Measurements from ENCODE around the gene SPIN1. TPM values are rescaled to one million over a fixed set of nuclear protein-coding genes. Genes with fewer than 3 reads are reported as not detected.

The SPIN1 gene
- total and polyA plus RNA-seq, 2 experiments from 2014 or later: 58.4 to 95.3 TPM

DNA sequence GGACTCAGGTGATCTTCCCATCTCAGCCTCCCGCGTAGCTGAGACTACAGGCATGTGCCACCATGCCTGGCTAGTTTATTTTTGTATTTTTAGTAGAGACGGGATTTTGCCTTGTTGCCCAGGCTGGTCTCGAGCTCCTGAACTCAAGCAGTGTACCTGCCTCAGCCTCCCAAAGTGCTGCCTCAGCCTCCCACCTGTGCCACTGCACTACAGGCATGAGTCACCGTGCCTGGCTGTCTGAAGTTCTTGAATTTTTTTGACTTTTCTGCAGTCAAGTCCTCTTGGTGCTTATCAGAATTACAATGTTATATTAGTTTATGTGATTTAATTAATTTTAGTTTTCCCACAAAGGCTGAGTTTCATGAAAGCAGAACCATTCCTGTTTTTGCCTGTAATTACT lies 9.8 kb downstream of the SPIN1 start:
- no peaks in the 10 kb centered on the region for H3K9me3 ChIP-seq (ENCODE audit: low read depth)
- H3K79me2 ChIP-seq (ENCODE audit: insufficient read depth): peaks cover 96% of the 10 kb centered on the region
- 94 to 100% methylated on average over 5 of the region's 5 CpGs for WGBS, 2 experiments (ENCODE audit: low coverage in 1 of 2, low lambda C conversion rate in 2 of 2, missing lambda C conversion rate in 2 of 2)
- H2AFZ ChIP-seq: no peak overlapping the region
- H4K20me1 ChIP-seq (ENCODE audit: insufficient read depth): peaks cover 3% of the 10 kb centered on the region; the same call in 1 of the 2 replicates
- H3K36me3 ChIP-seq (ENCODE audit: low read depth): no peaks in the 10 kb centered on the region
- no peaks in the 10 kb centered on the region for H3K27me3 ChIP-seq (replicated peaks; ENCODE audit: insufficient read depth)
- peaks cover 59% of the 10 kb centered on the region for H3F3A ChIP-seq (ENCODE audit: insufficient read depth)
- H3K4me3 ChIP-seq: no peak overlapping the region
- no peak overlapping the region for H3K27ac ChIP-seq
- peaks cover 33% of the 10 kb centered on the region for H3K4me1 ChIP-seq (ENCODE audit: insufficient read depth)
- no peak overlapping the region for H3K9ac ChIP-seq
- no peak overlapping the region for H3K4me2 ChIP-seq (ENCODE audit: unreplicated experiment)
- H3K9me2 ChIP-seq (ENCODE audit: insufficient read depth): no peaks in the 10 kb centered on the region
- no peak for TF ChIP-seq EZH2 (IDR thresholded peaks at IDR 0.05; ENCODE audit: insufficient read depth, poor library complexity, severe bottlenecking)
- TF ChIP-seq EZH2phosphoT487 (IDR thresholded peaks at IDR 0.05; ENCODE audit: insufficient read depth, low read depth): no peak
- DNase-seq: no peak
- in situ Hi-C loops (cut with MboI): loop anchor here (10.0 kb wide), 1 partner anchor 177 kb away; no protein-coding TSS in a partner anchor

DNA sequence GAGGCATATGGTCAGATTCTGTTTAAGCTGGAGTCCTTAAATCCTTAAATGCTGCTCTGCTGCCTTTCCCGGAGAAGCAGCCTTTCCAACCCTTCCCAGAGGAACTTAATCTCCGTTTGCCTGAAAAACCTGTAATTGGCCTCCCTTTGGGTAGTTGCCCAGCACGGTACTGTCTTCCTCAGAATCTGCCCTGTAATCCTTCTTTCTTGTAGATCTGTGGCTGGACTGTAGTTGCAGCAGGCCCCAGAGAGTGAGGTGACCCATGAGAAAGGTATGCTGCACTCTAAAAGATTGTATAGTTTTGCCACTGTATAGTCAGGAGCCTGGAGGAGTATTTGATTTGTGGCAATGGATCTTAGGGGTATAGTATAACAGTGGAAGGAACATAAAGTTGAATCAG lies 11.7 kb downstream of the SPIN1 start:
- H3K4me3 ChIP-seq: peak overlapping the region; percentile 35
- peak; percentile 86 for DNase-seq
- H3K79me2 ChIP-seq (ENCODE audit: insufficient read depth): peaks cover 96% of the 10 kb centered on the region
- H2AFZ ChIP-seq: 0 out of 2 replicates have a peak overlapping the region, but pooled peaks have one; percentile 1
- H3K4me2 ChIP-seq (ENCODE audit: unreplicated experiment): peak overlapping the region; percentile 71
- peaks cover 3% of the 10 kb centered on the region; the same call in 1 of the 2 replicates for H4K20me1 ChIP-seq (ENCODE audit: insufficient read depth)
- H3K27ac ChIP-seq: peak overlapping the region; percentile 77
- H3F3A ChIP-seq (ENCODE audit: insufficient read depth): peaks cover 59% of the 10 kb centered on the region
- TF ChIP-seq EZH2 (IDR thresholded peaks at IDR 0.05; ENCODE audit: insufficient read depth, poor library complexity, severe bottlenecking): no peak
- TF ChIP-seq EZH2phosphoT487 (IDR thresholded peaks at IDR 0.05; ENCODE audit: insufficient read depth, low read depth): no peak
- no peaks in the 10 kb centered on the region for H3K9me2 ChIP-seq (ENCODE audit: insufficient read depth)
- no peaks in the 10 kb centered on the region for H3K9me3 ChIP-seq (ENCODE audit: low read depth)
- in situ Hi-C loops (cut with MboI): loop anchor here (10.0 kb wide), 1 partner anchor 175 kb away; no protein-coding TSS in a partner anchor
- 20% methylated on average over 3 of the region's 3 CpGs for WGBS, 2 experiments (ENCODE audit: low coverage in 1 of 2, low lambda C conversion rate in 2 of 2, missing lambda C conversion rate in 2 of 2)
- H3K36me3 ChIP-seq (ENCODE audit: low read depth): no peaks in the 10 kb centered on the region
- no peaks in the 10 kb centered on the region for H3K27me3 ChIP-seq (replicated peaks; ENCODE audit: insufficient read depth)
- H3K9ac ChIP-seq: peak overlapping the region; percentile 52
- H3K4me1 ChIP-seq (ENCODE audit: insufficient read depth): peaks cover 33% of the 10 kb centered on the region

DNA sequence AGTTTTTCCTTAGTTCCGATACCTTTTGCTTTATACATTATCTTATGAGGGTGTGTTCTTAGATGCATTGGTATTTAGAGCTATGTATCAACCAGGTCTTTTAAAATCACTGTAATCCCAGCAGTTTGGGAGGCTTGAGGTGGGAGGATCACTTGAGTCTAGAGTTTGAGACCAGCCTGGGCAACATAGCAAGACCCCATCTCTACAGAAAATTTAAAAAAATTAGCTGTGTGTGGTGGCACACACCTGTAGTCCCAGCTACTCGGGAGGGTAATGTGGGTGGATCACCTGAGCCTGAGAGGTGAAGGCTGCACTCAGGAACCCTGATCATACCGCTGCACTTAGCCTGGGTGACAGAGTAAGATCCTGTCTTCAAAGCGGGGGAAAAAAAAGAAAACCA lies 15.1 kb downstream of the SPIN1 start:
- TF ChIP-seq EZH2phosphoT487 (IDR thresholded peaks at IDR 0.05; ENCODE audit: insufficient read depth, low read depth) (no peak), EZH2 (IDR thresholded peaks at IDR 0.05; ENCODE audit: insufficient read depth, poor library complexity, severe bottlenecking) (no peak)
- peaks cover 3% of the 10 kb centered on the region; the same call in 1 of the 2 replicates for H4K20me1 ChIP-seq (ENCODE audit: insufficient read depth)

DNA sequence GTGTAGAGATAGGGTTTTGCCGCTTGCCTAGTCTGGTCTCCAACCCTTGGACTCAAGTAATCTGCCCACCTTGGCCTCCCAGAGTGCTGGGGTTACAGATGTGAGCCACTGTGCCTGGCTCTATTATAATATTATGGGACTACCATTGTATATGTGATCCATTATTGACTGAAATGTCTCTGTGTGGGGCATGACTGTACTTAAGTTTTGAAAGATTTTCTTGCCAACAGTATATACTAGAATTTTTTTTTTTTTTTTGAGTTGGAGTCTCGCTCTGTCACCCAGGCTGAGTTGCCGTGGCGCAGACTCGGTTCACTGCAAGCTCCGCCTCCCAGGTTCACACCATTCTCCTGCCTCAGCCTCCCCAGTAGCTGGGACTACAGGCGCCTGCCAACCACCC lies 17.8 kb downstream of the SPIN1 start:
- Histone ChIP-seq H2AFZ (no peak overlapping the region), H3K79me2 (ENCODE audit: insufficient read depth) (peaks cover 100% of the 10 kb centered on the region), H3K9ac (no peak overlapping the region), H3K4me2 (ENCODE audit: unreplicated experiment) (no peak overlapping the region), H3K9me2 (ENCODE audit: insufficient read depth) (no peaks in the 10 kb centered on the region), H4K20me1 (ENCODE audit: insufficient read depth) (peaks cover 3% of the 10 kb centered on the region; the same call in 1 of the 2 replicates), H3K4me3 (no peak overlapping the region), H3K4me1 (ENCODE audit: insufficient read depth) (no peaks in the 10 kb centered on the region), H3K27me3 (replicated peaks; ENCODE audit: insufficient read depth) (no peaks in the 10 kb centered on the region), H3F3A (ENCODE audit: insufficient read depth) (peaks cover 16% of the 10 kb centered on the region), H3K27ac (no peak overlapping the region), H3K9me3 (ENCODE audit: low read depth) (no peaks in the 10 kb centered on the region), H3K36me3 (ENCODE audit: low read depth) (no peaks in the 10 kb centered on the region)
- WGBS, 2 experiments (ENCODE audit: low coverage in 1 of 2, low lambda C conversion rate in 2 of 2, missing lambda C conversion rate in 2 of 2): 98 to 99% methylated on average over 7 of the region's 7 CpGs
- DNase-seq: no peak
- TF ChIP-seq EZH2 (IDR thresholded peaks at IDR 0.05; ENCODE audit: insufficient read depth, poor library complexity, severe bottlenecking): no peak
- no peak for TF ChIP-seq EZH2phosphoT487 (IDR thresholded peaks at IDR 0.05; ENCODE audit: insufficient read depth, low read depth)
- in situ Hi-C loops (cut with MboI): no loop called here

More for the DNA sequence above, 15.1 kb downstream of the SPIN1 start:
- H3K4me3 ChIP-seq: no peak overlapping the region
- in situ Hi-C loops (cut with MboI): no loop called here
- no peak overlapping the region for H3K27ac ChIP-seq
- peaks cover 96% of the 10 kb centered on the region for H3K79me2 ChIP-seq (ENCODE audit: insufficient read depth)
- H3K27me3 ChIP-seq (replicated peaks; ENCODE audit: insufficient read depth): no peaks in the 10 kb centered on the region
- no peaks in the 10 kb centered on the region for H3K9me3 ChIP-seq (ENCODE audit: low read depth)
- peaks cover 43% of the 10 kb centered on the region for H3F3A ChIP-seq (ENCODE audit: insufficient read depth)
- H3K9me2 ChIP-seq (ENCODE audit: insufficient read depth): no peaks in the 10 kb centered on the region
- H2AFZ ChIP-seq: no peak overlapping the region
- no peak overlapping the region for H3K4me2 ChIP-seq (ENCODE audit: unreplicated experiment)
- 96 to 98% methylated on average over 4 of the region's 4 CpGs for WGBS, 2 experiments (ENCODE audit: low coverage in 1 of 2, low lambda C conversion rate in 2 of 2, missing lambda C conversion rate in 2 of 2)
- no peak overlapping the region for H3K9ac ChIP-seq
- no peaks in the 10 kb centered on the region for H3K36me3 ChIP-seq (ENCODE audit: low read depth)
- no peak for DNase-seq
- H3K4me1 ChIP-seq (ENCODE audit: insufficient read depth): peaks cover 21% of the 10 kb centered on the region

All from GM23248 (cell line).